ENCODE measurements around the gene PPP1R14D.

Gene PPP1R14D

GRCh38 chr15:40815042-40815698, 13.3 kb downstream of the PPP1R14D start:
- DNase-seq: no peak

- DNase-seq: no peak
Observed at GRCh38 chr15:40812721-40813425, 15.6 kb downstream of the PPP1R14D start.

GRCh38 chr15:40808861-40809450, 19.6 kb downstream of the PPP1R14D start:
- no peak for DNase-seq

- no peak for DNase-seq
Observed at GRCh38 chr15:40807888-40808461, 20.5 kb downstream of the PPP1R14D start.

- DNase-seq: peak; percentile 94 to 95
Observed at GRCh38 chr15:40807028-40807887, 21.2 kb downstream of the PPP1R14D start, which contains the start of the genes DNAJC17 and ZFYVE19. Gene DNAJC17, minus strand, starts transcription at chr15:40807473. Its CDS starts 27 bp downstream, at chr15:40807446. Gene ZFYVE19, plus strand, starts transcription at chr15:40807089. Its CDS starts 501 bp downstream, at chr15:40807590.

GRCh38 chr15:40806672-40807027, 21.9 kb downstream of the PPP1R14D start:
- no peak for DNase-seq

GRCh38 chr15:40803688-40804087, 24.8 kb downstream of the PPP1R14D start:
- no peak for DNase-seq

GRCh38 chr15:40803076-40803475, 25.4 kb downstream of the PPP1R14D start:
- DNase-seq: no peak

GRCh38 chr15:40799523-40799922, 29.0 kb downstream of the PPP1R14D start:
- DNase-seq: no peak

GRCh38 chr15:40796512-40796911, 32.0 kb downstream of the PPP1R14D start:
- DNase-seq: no peak

GRCh38 chr15:40796041-40796440, 32.5 kb downstream of the PPP1R14D start:
- no peak for DNase-seq

- DNase-seq: no peak
Observed at GRCh38 chr15:40793216-40793989, 35.1 kb downstream of the PPP1R14D start.

GRCh38 chr15:40792394-40792793, 36.1 kb downstream of the PPP1R14D start:
- no peak for DNase-seq

- no peak for DNase-seq
Observed at GRCh38 chr15:40790718-40791117, 37.8 kb downstream of the PPP1R14D start.

GRCh38 chr15:40789999-40790398, 38.5 kb downstream of the PPP1R14D start:
- DNase-seq: no peak

GRCh38 chr15:40789119-40789518, 39.4 kb downstream of the PPP1R14D start:
- no peak for DNase-seq

- no peak for DNase-seq
Observed at GRCh38 chr15:40787991-40788390, 40.5 kb downstream of the PPP1R14D start.

GRCh38 chr15:40787344-40787841, 41.1 kb downstream of the PPP1R14D start:
- DNase-seq: peak in 1 of 2 donors; percentile 49

- DNase-seq: no peak
Observed at GRCh38 chr15:40785814-40786213, 42.7 kb downstream of the PPP1R14D start.

GRCh38 chr15:40785164-40785563, 43.3 kb downstream of the PPP1R14D start:
- no peak for DNase-seq

GRCh38 chr15:40782609-40783227, 45.8 kb downstream of the PPP1R14D start:
- DNase-seq: peak; percentile 78 to 84

Data from CD4-positive, alpha-beta T cell treated with Interferon alpha-2 for 1 hour (primary cell).